HG03039 (cell line): ENCODE results near the gene APP.
"Not testable (repeated sequence)": the region's sequence is repeated elsewhere in the genome, so short reads cannot be mapped to it uniquely, and the experiment has no call there.

Experiments used
- ATAC-seq: cut with Tn5 transposase; IDR thresholded peaks from one replicate; pipeline ENCODE4 v1.9.1; 2021; ENCODE audit warnings: mild to moderate bottlenecking, moderate library complexity; ENCODE audit not compliant: unreplicated experiment

The APP gene

GRCh38 chr21:26105819-26106218, 64.8 kb downstream of the APP start:
- ATAC-seq = no peak

GRCh38 chr21:26100573-26100972, 70.0 kb downstream of the APP start:
- ATAC-seq = no peak

- no peak for ATAC-seq
Observed at GRCh38 chr21:26099610-26100219, 70.9 kb downstream of the APP start.

- ATAC-seq = no peak
Observed at GRCh38 chr21:26098772-26099397, 71.7 kb downstream of the APP start.

GRCh38 chr21:26097475-26097874, 73.1 kb downstream of the APP start:
- ATAC-seq = no peak

- ATAC-seq = no peak
Observed at GRCh38 chr21:26096494-26097371, 73.8 kb downstream of the APP start.

GRCh38 chr21:26095131-26095530, 75.4 kb downstream of the APP start:
- ATAC-seq = no peak

- no peak for ATAC-seq
Observed at GRCh38 chr21:26093122-26093521, 77.4 kb downstream of the APP start.

- ATAC-seq = no peak
Observed at GRCh38 chr21:26091480-26092018, 79.0 kb downstream of the APP start.

- no peak for ATAC-seq
Observed at GRCh38 chr21:26089730-26090129, 80.8 kb downstream of the APP start.

GRCh38 chr21:26087223-26087918, 83.2 kb downstream of the APP start:
- ATAC-seq = no peak

- ATAC-seq = no peak
Observed at GRCh38 chr21:26085882-26086281, 84.7 kb downstream of the APP start.

GRCh38 chr21:26085127-26085526, 85.4 kb downstream of the APP start:
- no peak for ATAC-seq

- ATAC-seq = no peak
Observed at GRCh38 chr21:26082549-26082948, 88.0 kb downstream of the APP start.

GRCh38 chr21:26081175-26081760, 89.3 kb downstream of the APP start:
- ATAC-seq = not testable (repeated sequence)

- ATAC-seq = no peak
Observed at GRCh38 chr21:26080211-26080610, 90.4 kb downstream of the APP start.

GRCh38 chr21:26079366-26079765, 91.2 kb downstream of the APP start:
- no peak for ATAC-seq

GRCh38 chr21:26077521-26077920, 93.0 kb downstream of the APP start:
- no peak for ATAC-seq

GRCh38 chr21:26072666-26073615, 97.6 kb downstream of the APP start:
- no peak for ATAC-seq
